HCT116 (cell line): ENCODE results near the gene GAB4.

Experiments used
- POLR2AphosphoS5 ChIP-seq: IDR thresholded peaks from 2 replicates; pipeline ENCODE4 v1.6.1; 2011; ENCODE audit warnings: mild to moderate bottlenecking, low read depth, low read length, moderate library complexity
- ZFX ChIP-seq: fragments of 450-650 bp; IDR thresholded peaks from 2 replicates; pipeline ENCODE4 v1.6.1; 2017
- TF ChIP-seq, protein P1 (sequence below), 3 experiments: fragments of 200-600 bp in 1 of 3; sonication (generic) in 1 of 3; IDR thresholded peaks in 2 of 3; conservative IDR thresholded peaks in 1 of 3; 2 replicates each; pipeline ENCODE4 v1.5.1; 2012 to 2017; ENCODE audit warnings: low read depth in 2 of 3, low read length in 2 of 3, antibody characterized with exemption in 1 of 3, borderline replicate concordance in 1 of 3, control low read depth in 1 of 3, mild to moderate bottlenecking in 1 of 3, mixed read lengths in 1 of 3, mixed run types in 1 of 3, moderate library complexity in 1 of 3; ENCODE audit not compliant: insufficient read depth in 1 of 3

DNA sequence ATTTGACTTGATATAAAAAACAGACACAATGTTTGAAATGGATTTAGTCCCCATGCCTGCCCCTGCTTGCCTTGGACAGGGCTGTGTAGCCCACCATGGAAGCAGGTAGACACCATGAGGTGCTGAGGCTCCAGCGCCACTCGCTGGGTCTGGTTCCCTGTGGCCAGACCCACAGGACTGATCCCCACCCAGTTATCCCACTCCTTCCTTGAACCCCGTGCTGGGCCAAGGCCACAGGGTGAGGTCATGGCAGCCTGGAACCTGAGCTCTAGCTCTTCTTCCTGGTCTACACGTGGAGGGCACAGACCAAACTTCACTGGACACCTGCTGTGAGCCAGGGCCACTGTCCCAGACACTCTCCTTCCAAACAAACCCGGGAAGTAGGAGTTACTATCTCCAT, 42.5 kb downstream of the GAB4 start:
- TF ChIP-seq, protein P1, sequence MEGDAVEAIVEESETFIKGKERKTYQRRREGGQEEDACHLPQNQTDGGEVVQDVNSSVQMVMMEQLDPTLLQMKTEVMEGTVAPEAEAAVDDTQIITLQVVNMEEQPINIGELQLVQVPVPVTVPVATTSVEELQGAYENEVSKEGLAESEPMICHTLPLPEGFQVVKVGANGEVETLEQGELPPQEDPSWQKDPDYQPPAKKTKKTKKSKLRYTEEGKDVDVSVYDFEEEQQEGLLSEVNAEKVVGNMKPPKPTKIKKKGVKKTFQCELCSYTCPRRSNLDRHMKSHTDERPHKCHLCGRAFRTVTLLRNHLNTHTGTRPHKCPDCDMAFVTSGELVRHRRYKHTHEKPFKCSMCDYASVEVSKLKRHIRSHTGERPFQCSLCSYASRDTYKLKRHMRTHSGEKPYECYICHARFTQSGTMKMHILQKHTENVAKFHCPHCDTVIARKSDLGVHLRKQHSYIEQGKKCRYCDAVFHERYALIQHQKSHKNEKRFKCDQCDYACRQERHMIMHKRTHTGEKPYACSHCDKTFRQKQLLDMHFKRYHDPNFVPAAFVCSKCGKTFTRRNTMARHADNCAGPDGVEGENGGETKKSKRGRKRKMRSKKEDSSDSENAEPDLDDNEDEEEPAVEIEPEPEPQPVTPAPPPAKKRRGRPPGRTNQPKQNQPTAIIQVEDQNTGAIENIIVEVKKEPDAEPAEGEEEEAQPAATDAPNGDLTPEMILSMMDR (IDR thresholded peaks at IDR 0.05 in 2 of 3, conservative IDR thresholded peaks at IDR 0.05 in 1 of 3; ENCODE audit: borderline replicate concordance in 1 of 3, insufficient read depth in 1 of 3, low read depth in 2 of 3, low read length in 2 of 3), result no peak
- TF ChIP-seq ZFX (no peak), POLR2AphosphoS5 (no peak)
